KOPT-K1 (cell line): ENCODE measurements around the gene ZNF254.
"Not testable (repeated sequence)": the region's sequence is repeated elsewhere in the genome, so short reads cannot be mapped to it uniquely, and the experiment has no call there.

Source experiments
- H3K27ac ChIP-seq: fragments of 200-600 bp; sonication (generic); 2 replicates; pipeline ENCODE4 v1.5.1; 2016; ENCODE audit warnings: antibody characterized with exemption, mild to moderate bottlenecking, low read depth, low read length; ENCODE audit not compliant: poor library complexity, severe bottlenecking
- H3K36me3 ChIP-seq: fragments of 200-600 bp; sonication (generic); 2 replicates; pipeline ENCODE4 v1.5.1; 2017; ENCODE audit warnings: antibody characterized with exemption, mild to moderate bottlenecking, low read length, moderate library complexity; ENCODE audit not compliant: insufficient read depth
- H3K9me3 ChIP-seq: fragments of 200-600 bp; sonication (generic); 2 replicates; pipeline ENCODE4 v1.5.1; 2017; ENCODE audit warnings: antibody characterized with exemption, low read length, mild to moderate bottlenecking; ENCODE audit not compliant: insufficient read depth, poor library complexity, severe bottlenecking

Gene ZNF254

DNA sequence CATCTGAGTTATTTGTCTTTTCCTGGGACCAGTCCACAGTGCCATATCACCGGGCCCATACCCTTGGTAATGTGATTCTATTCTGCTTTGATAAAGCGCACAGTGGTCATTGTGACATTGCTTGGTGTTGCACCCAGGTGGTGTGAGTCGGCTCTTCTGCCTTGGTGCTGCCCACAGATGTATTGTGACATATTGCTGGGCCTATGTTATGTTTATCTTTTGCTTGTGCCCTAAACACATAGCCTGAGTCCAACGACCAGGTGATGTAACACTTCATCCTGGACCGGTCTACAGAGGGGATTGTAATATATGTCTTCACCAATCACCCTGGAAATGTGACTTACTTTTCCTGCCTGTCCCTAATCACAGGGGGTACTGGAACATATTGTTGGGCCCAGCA lies 23.7 kb upstream of the ZNF254 start:
- peaks cover 89% of the 10 kb centered on the region for H3K36me3 ChIP-seq
- no peaks in the 10 kb centered on the region for H3K9me3 ChIP-seq
- no peak overlapping the region for H3K27ac ChIP-seq

DNA sequence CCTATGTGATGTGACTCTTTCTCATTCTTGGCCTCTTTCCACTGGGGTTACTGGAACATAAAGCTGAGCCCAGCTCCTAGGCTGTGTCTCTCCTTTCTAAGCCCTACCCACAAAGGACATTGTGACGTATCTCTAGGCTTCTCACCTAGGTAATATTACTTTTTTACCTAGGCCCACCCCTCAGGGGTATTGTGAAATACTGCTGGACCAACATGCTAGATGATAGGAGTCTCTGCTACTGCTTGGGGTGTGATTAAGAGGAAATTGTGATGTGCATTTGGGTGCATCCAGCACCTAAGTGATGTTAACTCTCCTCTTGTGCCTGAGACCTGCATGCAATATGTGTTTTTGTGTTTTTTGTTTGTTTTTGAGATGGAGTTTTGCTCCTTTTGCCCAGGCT lies 22.8 kb upstream of the ZNF254 start:
- Histone ChIP-seq H3K27ac (no peak overlapping the region), H3K36me3 (peaks cover 89% of the 10 kb centered on the region), H3K9me3 (no peaks in the 10 kb centered on the region)

DNA sequence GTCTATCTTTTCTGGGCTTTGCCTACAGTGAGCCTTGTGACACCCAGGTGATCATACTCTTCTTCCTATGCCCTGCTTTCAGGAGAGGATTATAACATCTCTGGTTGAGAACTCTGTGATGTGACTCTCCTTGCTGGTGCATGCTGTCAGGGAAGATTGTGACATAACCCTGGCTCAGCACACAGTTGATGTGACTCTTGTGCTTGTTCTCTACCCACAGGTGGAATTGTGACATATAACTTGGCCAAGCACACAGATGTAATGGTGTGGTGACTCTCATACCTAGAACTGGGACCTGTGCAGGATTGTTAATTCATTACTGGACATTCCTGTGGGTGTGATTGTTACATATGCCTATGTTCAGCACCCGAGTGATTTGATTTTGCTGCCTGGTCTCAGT lies 21.7 kb upstream of the ZNF254 start:
- Histone ChIP-seq H3K36me3 (peaks cover 85% of the 10 kb centered on the region), H3K27ac (no peak overlapping the region), H3K9me3 (no peaks in the 10 kb centered on the region)

DNA sequence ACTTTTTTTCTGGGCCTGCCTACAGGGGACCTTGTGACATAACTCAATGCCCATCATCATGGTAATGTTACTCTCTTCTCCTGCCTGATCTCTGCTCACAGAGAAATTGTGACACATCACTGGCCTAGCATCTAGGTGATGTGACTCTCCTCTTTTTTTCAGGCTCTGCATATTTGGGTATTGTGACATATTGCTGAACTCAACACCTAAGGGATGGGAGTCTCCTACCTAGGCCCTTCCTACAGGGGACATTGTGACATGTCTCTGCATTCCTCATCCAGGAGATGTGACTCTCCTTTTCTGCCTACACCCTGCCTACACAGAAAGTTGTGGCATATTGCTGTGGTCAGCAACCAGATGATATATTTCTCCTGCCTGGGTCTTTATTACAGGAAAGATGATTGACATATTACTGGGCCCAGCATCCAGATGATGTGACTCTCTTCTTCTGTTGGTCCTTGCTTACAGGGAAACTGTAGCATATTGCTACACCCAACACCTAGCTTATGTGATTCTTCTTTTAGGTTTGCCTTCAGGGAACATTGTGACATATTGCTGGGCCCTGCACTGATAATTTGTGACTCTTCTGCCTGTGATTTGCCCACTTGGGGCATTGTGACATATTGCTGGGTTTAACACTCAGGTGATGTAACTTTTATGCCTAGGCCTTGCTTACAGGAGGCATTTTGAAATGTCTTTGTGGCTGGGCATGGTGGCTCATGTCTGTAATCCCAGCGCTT lies 21.0 kb upstream of the ZNF254 start:
- Histone ChIP-seq H3K9me3 (no peaks in the 10 kb centered on the region), H3K27ac (no peak overlapping the region), H3K36me3 (peaks cover 85% of the 10 kb centered on the region)

DNA sequence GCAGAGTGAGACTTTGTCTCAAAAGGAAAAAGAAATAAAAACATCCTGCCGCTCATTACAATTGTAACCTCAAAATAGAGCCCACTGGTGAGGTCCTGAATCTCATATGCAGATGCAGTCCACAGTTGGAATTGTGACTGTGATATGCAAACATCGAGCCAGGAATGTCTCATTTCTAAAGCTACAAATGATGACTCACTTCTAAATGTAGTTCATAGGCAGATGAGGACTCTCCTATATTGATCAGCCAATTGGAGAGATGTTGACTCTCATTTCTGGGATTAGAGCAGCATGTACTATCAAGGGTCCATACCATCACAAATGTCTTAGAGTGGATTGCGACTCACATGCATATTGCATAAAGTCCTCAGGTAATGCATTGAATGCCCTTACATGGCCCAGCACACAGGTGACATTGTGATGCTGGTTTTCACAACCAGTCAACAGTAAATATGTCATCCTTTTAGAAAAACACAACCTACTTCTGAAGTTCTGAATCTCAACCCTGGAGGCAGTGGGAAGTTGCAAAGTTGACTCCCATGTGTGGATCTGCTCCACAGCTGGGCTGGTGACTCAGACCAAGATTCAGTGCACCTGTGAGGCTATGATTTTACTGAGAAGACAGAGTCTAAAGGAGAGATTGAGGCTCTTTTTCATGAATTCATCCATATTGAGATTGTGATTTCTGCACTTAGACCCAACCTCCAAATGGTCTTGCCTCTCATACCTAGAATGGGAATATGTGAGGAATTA lies 16.9 kb upstream of the ZNF254 start:
- Histone ChIP-seq H3K9me3 (peaks cover 21% of the 10 kb centered on the region), H3K36me3 (peaks cover 92% of the 10 kb centered on the region), H3K27ac (no peak overlapping the region)

DNA sequence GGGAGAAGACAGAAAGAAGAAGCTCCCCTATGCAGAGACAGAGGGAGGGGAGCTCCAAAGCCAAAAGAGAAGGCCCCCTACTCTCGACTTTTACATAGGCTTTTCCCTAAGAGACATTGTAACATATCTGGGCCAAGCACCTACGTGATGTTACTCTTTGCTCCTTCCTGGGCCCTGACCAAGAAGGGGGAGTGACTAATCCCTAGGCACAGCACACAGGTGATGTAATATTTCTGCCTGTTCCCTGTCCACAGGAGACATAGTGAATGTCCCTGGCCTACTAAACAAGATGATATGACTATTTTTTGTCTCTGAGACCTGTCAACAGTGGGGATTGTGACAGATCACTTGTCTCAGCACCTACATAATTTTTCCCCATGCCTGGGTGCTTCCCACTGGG lies 15.9 kb upstream of the ZNF254 start:
- peaks cover 29% of the 10 kb centered on the region for H3K9me3 ChIP-seq
- no peak overlapping the region for H3K27ac ChIP-seq
- peaks cover 91% of the 10 kb centered on the region for H3K36me3 ChIP-seq

DNA sequence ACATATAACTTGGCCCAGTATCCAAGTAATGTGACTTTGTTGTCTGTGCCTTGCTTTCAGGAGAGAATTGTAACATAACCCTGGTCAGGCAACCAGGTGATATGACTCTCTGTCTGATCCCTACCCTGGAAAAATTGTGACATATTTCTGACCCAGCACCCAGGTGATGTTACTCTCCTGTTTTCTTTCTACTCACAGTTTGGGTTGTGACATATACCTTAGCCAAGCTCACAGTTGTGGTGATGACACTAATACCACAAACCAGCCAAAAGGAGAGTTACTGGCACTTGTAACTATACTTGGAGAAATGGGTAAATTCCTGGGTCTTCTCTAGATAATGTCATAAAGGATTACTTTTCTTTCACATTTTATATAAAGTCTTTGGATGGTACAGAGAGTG lies 14.3 kb upstream of the ZNF254 start:
- H3K9me3 ChIP-seq: peaks cover 34% of the 10 kb centered on the region
- H3K36me3 ChIP-seq: peaks cover 86% of the 10 kb centered on the region

DNA sequence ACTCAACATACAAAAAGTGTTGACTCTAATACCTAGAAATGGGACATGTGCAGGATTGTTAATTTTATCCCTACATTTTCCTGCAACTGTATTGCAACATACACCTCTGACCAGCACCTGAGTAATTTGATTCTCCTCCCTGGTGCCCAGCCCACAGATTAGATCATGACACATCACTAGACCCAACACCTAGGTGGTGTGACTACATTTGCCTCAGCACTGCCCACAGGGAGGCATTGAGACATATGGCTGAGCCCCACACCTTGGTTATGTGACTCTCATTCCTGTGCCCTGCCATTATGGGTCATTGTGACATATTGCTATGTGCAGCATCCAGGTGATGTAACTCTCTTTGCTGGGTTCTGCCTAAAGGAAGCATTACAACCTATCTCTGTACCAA lies 13.2 kb upstream of the ZNF254 start:
- H3K9me3 ChIP-seq: peaks cover 37% of the 10 kb centered on the region
- peaks cover 80% of the 10 kb centered on the region for H3K36me3 ChIP-seq
- no peak overlapping the region for H3K27ac ChIP-seq

More for the DNA sequence above, 14.3 kb upstream of the ZNF254 start:
- H3K27ac ChIP-seq: no peak overlapping the region

DNA sequence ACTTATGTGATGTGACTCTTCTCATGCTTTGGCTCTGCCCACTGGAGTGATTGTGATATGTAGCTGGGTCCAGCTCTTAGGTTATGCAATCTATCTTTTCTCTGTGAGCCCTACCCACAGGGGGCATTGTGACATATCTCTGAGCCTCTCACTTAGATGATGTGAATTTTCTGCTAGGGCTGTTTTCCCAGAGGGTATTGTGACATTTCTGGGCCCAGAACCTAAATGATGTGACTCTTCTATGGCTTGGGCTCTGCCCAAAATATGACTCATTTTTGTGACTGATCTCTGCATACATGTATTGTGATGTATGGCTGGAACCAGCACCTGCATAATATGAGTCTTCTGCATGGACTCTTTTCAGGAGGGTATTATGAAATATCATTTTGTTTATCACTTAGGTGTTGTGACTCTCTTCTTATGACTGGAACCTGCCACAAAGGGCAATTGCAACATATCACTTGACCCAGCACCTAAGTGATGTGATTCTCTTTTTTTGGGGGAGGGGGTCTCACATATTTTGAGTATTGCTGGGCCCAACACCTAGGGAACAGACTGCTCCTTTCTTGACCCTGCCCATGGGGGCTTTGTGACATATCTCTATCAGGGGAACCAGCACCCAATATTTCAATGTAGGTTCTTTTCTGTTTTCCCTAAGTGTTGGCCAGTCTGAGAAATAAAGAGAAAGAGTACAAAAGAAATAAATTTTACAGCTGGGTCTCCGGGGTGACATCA lies 12.1 kb upstream of the ZNF254 start:
- Histone ChIP-seq H3K27ac (no peak overlapping the region), H3K36me3 (peaks cover 84% of the 10 kb centered on the region), H3K9me3 (peaks cover 42% of the 10 kb centered on the region)

DNA sequence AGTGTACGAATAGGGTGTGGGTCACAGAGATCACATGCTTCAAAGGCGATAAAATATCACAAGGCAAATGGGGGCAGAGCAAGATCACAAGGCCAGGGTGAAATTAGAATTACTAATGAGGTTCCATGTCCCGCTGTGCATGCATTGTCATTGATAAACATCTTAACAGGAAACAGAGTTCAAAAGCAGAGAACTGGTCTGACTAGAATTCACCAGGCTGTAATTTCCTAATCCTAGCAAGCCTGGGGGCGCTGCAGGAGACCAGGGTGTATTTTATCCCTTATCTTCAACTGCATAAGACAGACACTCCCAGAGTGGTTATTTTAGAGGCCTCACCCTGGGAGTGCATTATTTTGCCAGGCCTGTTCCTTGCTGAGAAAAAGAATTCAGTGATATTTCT lies 11.5 kb upstream of the ZNF254 start:
- H3K9me3 ChIP-seq: peaks cover 42% of the 10 kb centered on the region
- not testable (repeated sequence) for H3K27ac ChIP-seq

DNA sequence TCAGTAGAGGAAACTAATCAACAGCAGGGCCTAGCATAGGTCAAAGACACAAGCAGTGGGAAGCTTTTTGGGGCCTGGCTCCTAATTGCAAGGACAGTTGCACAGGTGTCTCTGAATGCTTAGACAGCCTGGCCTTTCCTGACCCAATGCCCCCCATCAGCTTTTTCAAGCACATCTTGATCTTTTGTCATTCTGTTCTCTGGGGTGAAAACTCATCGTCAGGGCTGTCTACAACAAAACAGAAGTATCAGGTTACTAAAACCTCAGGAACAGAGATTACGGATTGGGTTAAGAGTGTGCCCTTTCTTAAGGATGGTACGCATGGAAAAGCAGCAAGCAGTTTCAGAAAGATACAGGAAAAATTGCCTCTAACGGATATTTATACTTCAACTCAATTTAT lies 8.3 kb upstream of the ZNF254 start:
- H3K9me3 ChIP-seq: peaks cover 36% of the 10 kb centered on the region
- H3K27ac ChIP-seq: no peak overlapping the region
- H3K36me3 ChIP-seq: peaks cover 54% of the 10 kb centered on the region

More for the DNA sequence above, 11.5 kb upstream of the ZNF254 start:
- H3K36me3 ChIP-seq: peaks cover 83% of the 10 kb centered on the region

DNA sequence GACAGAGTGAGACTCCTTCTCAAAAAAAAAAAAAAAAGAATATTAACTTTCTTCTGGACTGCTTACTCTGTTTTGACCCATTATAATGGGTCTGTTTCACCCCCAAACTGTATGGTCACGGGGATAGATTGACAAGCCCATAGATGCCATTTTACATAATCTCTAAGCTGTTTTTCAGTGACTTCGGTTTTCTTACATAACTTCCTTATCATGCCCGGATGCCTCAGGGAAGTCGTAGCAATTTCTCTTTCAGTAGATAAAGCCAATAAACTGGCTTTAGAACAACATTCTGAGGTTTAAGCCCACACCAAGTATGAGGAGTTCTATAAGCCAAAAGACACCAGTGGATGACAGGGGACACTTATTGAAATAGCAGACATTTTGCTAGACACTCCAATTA lies 5.9 kb upstream of the ZNF254 start:
- Histone ChIP-seq H3K36me3 (peaks cover 32% of the 10 kb centered on the region), H3K9me3 (peaks cover 13% of the 10 kb centered on the region), H3K27ac (no peak overlapping the region)

DNA sequence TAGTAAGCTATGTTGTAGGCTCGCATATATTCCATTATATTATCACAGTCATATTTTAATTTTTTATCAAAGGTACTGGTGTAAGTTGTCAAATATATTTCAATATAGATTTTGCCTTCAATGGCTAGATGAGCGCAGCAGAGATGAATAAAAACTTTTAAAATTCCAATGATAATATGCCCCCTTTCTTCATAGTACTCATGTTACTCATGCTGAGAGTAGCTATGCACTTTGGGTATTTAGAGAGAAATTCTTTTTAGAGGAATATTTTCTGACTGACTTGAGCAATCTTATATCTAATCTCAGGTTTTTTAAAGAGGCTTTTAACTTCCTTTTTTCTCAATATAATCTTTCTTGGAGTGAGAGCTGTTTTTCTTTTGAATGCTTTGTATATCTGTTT lies 11.4 kb downstream of the ZNF254 start:
- Histone ChIP-seq H3K27ac (no peak overlapping the region), H3K9me3 (peaks cover 90% of the 10 kb centered on the region), H3K36me3 (peaks cover 95% of the 10 kb centered on the region)

DNA sequence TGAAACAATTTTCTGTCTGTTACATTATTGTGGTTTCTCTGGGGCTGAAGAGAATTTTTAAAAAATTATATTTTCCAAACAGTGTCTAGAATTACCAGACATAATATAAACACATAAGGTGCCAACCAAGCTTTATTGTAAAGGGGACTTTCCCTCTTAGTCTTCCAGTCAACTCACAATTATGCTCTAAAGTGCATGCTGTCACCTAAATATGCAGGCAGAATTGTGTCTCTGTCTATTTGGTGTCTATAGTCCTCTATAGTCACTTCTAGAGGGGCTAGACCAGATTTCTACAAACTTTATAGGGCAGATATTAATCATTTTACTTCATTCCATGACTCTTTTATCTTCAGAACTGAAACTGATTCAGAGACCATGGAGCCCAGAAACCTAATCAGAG lies 12.8 kb downstream of the ZNF254 start:
- Histone ChIP-seq H3K36me3 (peaks cover 95% of the 10 kb centered on the region), H3K9me3 (peaks cover 90% of the 10 kb centered on the region), H3K27ac (no peak overlapping the region)

DNA sequence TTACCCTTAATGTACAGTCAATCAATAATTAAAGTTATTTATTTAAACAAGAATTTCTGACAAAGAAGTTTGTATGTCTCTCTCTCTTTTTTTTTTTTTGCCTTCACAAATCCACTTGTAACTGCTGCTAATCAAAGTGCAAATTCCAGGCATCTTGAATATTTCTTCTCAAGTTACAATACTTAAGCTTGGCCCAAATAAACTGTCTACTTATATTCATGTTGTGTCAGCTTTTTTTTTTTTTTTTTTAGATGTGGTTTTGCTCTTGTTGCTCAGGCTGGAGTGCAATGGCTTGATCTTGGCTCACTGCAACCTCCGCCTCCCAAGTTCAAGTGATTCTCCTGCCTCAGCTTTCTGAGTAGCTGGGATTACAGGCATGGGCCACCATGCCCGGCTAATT lies 13.6 kb downstream of the ZNF254 start:
- Histone ChIP-seq H3K9me3 (peaks cover 90% of the 10 kb centered on the region), H3K36me3 (peaks cover 95% of the 10 kb centered on the region)
- not testable (repeated sequence) for H3K27ac ChIP-seq
